NCI-H1417 (cell line): ENCODE results near the gene ENTPD1.
"Not testable (repeated sequence)": the region's sequence is repeated elsewhere in the genome, so short reads cannot be mapped to it uniquely, and the experiment has no call there.

Experiments used
- DNase-seq, 3 experiments: peaks; one replicate each; lab custom pipeline; 2025; lab: John Stamatoyannopoulos, UW

Gene ENTPD1

GRCh38 chr10:95794195-95794594 is 38.2 kb downstream of the ENTPD1 start:
- no peak for DNase-seq

GRCh38 chr10:95795602-95796001 is 39.6 kb downstream of the ENTPD1 start:
- no peak for DNase-seq

GRCh38 chr10:95796504-95796903 is 40.5 kb downstream of the ENTPD1 start:
- DNase-seq, result no peak

DNA sequence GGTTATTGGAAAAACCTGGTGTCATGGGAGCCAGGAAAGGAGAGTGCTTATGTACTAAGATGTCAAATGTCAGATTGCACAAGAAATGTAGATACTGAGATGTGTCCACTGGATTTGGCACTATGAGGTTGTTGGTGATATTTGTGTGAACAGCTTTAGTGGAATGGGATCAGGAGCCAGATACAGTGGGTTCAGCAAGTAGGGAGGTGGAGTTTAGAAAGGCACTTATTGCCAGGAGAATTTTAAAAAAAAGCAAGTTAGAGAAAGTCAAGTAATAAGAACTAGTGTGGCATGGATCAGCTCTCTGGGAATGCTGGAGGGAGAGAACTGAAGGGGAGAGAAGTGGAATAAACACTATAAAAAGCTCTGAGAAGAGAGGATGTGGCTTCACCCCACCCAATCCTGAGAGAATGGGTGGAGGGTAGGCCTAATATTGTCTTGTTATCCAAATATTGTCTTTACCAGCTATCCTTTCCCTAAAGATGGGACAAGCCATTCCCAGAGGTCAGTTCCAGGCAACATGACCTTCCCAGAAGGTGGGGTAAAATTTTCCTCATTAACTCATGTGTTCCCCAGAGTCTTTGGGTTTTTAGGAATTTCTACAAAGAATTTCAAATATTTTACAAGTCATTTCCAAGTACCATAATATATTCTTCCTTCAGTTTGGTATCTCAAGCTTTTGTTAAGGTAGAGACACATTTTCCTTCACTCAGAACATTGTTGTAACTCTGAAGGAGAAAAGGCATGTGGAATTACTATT is 42.3 kb downstream of the ENTPD1 start:
- DNase-seq, result no peak

DNA sequence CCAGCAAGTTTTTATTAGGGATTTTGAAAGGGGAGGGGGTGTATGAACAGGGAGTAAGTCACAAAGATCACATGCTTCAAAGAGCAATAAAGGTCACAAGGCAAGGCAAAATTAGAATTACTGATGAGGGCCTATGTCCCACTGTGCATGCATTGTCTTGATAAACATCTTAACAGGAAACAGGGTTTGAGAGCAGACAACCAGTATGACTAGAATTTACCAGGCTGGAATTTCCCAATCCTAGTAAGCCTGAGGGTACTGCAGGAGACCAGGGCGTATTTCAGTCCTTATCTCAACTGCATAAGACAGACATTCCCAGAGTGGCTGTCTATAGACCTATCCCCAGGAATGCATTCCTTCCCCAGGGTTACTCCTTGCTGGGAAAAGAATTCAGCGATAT is 44.3 kb downstream of the ENTPD1 start:
- DNase-seq, result not testable (repeated sequence)

- DNase-seq, result not testable (repeated sequence)
These were observed 50.9 kb downstream of the ENTPD1 start for GRCh38 chr10:95806687-95807380.

DNA sequence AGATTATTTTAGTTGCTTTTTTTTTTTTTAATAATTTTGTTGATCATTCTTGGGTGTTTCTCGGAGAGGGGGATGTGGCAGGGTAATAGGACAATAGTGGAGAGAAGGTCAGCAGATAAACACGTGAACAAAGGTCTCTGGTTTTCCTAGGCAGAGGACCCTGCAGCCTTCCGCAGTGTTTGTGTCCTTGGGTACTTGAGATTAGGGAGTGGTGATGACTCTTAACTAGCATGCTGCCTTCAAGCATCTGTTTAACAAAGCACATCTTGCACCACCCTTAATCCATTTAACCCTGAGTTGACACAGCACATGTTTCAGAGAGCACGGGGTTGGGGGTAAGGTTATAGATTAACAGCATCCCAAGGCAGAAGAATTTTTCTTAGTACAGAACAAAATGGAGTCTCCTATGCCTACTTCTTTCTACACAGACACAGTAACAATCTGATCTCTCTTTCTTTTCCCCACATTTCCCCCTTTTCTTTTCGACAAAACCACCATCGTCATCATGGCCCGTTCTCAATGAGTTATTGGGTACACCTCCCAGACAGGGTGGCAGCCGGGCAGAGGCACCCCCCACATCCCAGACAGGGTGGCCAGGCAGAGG is 52.8 kb downstream of the ENTPD1 start:
- DNase-seq, result not testable (repeated sequence)

DNA sequence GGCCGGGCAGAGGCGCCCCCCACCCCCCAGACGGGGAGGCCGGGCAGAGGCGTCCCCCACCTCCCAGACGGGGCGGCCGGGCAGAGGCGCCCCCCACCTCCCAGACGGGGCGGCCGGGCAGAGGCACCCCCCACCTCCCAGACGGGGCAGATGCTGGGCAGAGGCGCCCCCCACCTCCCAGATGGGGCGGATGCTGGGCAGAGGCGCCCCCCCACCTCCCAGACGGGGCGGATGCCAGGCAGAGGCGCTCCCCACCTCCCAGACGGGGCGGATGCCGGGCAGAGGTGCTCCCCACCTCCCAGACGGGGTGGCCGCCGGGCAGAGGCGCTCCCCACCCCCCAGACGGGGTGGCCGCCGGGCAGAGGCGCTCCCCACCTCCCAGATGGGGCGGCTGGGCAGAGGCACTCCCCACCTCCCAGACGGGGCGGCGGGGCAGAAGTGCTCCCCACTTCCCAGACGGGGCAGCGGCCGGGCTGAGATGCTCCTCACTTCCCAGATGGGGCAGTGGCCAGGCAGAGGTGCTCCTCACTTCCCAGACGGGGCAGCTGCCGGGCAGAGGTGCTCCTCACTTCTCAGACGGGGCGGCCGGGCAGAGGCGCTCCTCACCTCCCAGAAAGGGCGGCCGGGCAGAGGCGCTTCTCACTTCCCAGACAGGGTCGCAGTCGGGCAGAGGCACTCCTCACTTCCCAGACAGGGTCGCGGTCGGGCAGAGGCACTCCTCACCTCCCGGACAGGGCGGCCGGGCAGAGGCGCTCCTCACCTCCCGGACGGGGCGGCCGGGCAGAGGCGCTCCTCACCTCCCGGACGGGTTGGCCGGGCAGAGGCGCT is 53.6 kb downstream of the ENTPD1 start:
- no peak for DNase-seq

GRCh38 chr10:95810198-95810976 is 54.4 kb downstream of the ENTPD1 start:
- DNase-seq, result no peak

GRCh38 chr10:95813054-95813685 is 57.2 kb downstream of the ENTPD1 start:
- no peak for DNase-seq

DNA sequence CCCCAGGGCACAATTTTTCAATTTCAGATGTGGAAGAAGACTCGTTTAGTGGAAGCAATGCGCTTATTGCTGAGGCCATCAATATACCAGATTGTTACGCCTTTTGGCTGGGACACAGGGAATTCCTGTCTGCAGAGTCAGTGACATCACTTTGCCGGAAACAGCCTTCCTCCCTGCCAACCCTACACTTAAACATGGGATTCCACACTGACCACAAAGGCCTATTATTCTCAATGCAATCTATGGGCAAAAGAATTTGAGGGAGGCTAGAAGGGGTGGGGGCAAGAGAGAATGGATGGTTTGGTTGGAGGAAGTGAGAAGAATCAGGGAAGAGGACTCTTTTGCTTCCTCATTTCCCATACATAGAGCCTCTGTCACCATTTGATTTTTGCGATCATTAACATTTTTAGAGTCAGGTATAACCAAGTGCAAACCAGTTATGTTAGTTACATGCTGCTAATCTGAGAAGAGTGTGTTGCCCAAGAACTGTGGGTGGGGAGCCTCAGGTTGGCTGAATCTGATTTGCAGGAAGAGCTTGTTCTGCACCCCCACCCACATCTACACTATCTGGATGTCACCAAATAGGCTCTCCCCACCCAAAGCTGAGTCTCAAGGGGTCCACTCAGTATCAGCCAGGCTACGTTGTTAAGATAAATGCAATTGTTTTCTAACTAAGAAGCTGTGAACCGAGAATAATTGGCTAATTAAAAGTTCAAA is 58.2 kb downstream of the ENTPD1 start:
- DNase-seq, result no peak

- DNase-seq, result no peak
These were observed 59.2 kb downstream of the ENTPD1 start for GRCh38 chr10:95815133-95815532.

DNA sequence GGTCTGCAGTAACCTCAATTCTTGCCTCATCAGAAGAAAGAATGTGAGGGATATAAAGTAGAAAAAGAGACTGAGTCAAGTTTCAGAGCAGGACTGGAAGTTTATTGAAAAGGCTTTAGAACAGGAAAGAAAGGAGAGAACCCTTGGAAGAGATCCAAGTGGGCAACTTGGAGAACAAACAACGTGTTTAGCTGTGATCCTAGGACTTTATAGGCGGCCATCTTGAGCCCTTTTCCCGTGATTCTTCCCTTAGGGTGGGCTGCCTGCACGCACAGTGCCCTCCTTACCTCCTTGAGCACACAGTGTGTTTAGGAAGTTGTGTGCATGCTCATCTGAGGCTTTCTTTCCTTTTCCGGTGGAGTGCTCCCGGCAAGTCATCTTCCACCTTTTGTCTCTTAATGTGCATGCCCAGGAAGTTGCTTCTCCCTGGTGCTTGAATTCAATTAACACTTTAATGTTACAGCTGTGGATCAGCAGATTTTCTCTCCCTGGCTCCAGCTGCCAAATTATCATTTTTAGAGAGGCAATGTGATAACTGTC is 59.8 kb downstream of the ENTPD1 start:
- DNase-seq, result no peak

DNA sequence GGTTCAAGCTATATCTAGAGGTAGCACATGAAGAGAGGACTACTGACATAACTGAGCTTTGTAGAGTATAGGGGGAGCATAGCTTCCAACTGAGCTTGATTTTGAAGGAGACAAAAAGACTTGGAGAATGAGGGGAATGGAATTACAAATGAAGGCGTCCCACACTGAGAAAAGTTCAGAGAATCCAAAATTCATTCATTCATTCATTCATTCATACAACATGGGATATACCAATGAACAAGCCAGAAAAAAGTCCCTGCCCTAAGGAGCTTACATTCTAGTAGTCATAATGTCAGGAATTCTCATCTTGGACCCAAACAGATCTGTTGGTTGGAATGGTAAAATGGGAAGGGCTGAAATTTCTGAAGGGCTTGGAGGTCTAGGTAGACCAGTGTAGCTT is 62.0 kb downstream of the ENTPD1 start:
- no peak for DNase-seq

GRCh38 chr10:95818668-95819067 is 62.7 kb downstream of the ENTPD1 start:
- no peak for DNase-seq

GRCh38 chr10:95819620-95820329 is 63.8 kb downstream of the ENTPD1 start:
- DNase-seq, result no peak

- DNase-seq, result no peak
These were observed 64.4 kb downstream of the ENTPD1 start for GRCh38 chr10:95820363-95820762.

- DNase-seq, result no peak
These were observed 65.8 kb downstream of the ENTPD1 start for GRCh38 chr10:95821720-95822119.

DNA sequence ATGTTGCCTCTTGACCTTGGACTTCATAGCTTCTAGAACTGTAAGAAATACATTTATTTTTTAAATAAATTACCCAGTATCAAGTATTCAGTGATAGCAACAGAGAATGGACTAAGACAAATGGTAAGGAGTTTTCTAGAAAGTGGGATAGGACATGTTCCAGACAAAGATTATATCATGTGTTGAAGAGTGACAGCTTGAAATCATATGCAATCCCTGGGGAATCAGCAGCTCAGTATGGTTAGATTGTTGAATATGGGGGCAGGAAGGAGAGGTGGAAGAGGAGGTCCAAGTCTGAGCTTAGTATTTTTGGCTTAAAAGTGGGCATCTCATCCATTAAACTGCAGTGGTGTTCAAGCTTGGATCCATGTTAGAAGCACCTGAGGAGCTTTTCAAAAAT is 74.1 kb downstream of the ENTPD1 start:
- DNase-seq, result no peak
